Stimulated activated CD4-positive, alpha-beta T cell treated with anti-CD3 and anti-CD28 coated beads, Interleukin-12 subunit alpha, Interleukin-12 subunit beta, amount 100 ng/mL, for 4 hours (primary cell): Measurements from ENCODE around the gene RPL39.
"Not testable (repeated sequence)": the region's sequence is repeated elsewhere in the genome, so short reads cannot be mapped to it uniquely, and the experiment has no call there.

Source experiments
- DNase-seq: peaks from one replicate; pipeline ENCODE4 v3.0.0-alpha.2; 2020

The RPL39 gene

GRCh38 chrX:119762718-119763117, 28.7 kb downstream of the RPL39 start:
- no peak for DNase-seq

- DNase-seq = no peak
Measured at GRCh38 chrX:119760026-119760877, 31.2 kb downstream of the RPL39 start.

- no peak for DNase-seq
Measured at GRCh38 chrX:119759248-119759766, 32.1 kb downstream of the RPL39 start.

- peak; percentile 24 for DNase-seq
Measured at GRCh38 chrX:119758731-119759247, 32.6 kb downstream of the RPL39 start.

GRCh38 chrX:119757979-119758730, 33.3 kb downstream of the RPL39 start, which contains the start of gene SOWAHD:
Gene SOWAHD, plus strand, starts transcription at chrX:119758588. Its CDS starts 80 bp downstream, at chrX:119758668.
- peak; percentile 21 for DNase-seq

- no peak for DNase-seq
Measured at GRCh38 chrX:119757646-119757978, 33.8 kb downstream of the RPL39 start.

- no peak for DNase-seq
Measured at GRCh38 chrX:119756926-119757635, 34.3 kb downstream of the RPL39 start.

- peak; percentile 13 for DNase-seq
Measured at GRCh38 chrX:119755981-119756533, 35.4 kb downstream of the RPL39 start.

- no peak for DNase-seq
Measured at GRCh38 chrX:119753639-119754257, 37.7 kb downstream of the RPL39 start.

- no peak for DNase-seq
Measured at GRCh38 chrX:119753001-119753400, 38.4 kb downstream of the RPL39 start.

GRCh38 chrX:119750751-119751150, 40.7 kb downstream of the RPL39 start:
- DNase-seq = not testable (repeated sequence)

- not testable (repeated sequence) for DNase-seq
Measured at GRCh38 chrX:119750131-119750530, 41.3 kb downstream of the RPL39 start.

- no peak for DNase-seq
Measured at GRCh38 chrX:119745283-119745848, 46.1 kb downstream of the RPL39 start.

GRCh38 chrX:119738742-119739141, 52.7 kb downstream of the RPL39 start:
- no peak for DNase-seq
